GM23338 (cell line): ENCODE data around the gene AKT2. TPM values are rescaled to one million over a fixed set of nuclear protein-coding genes. Genes with fewer than 3 reads are reported as not detected.
A peak's percentile ranks its signal among the peaks of the same experiment; 100 is the strongest.

Experiments
- ATAC-seq: fragments of 200-7000 bp; cut with Tn5 transposase; 3 replicates; pipeline ENCODE4 v1.9.1; 2020
- DNase-seq: peaks from one replicate; pipeline ENCODE4 v3.0.0-alpha.2; 2015; ENCODE audit warnings: low spot score
- H2AFZ ChIP-seq: fragments of 200-600 bp; sonication (generic); 2 replicates; pipeline ENCODE4 v1.8.0; 2016; ENCODE audit warnings: antibody characterized with exemption, mild to moderate bottlenecking, moderate library complexity
- H3F3A ChIP-seq: fragments of 200-600 bp; sonication (generic); replicated peaks from 2 replicates; pipeline ENCODE4 v1.8.0; 2017; ENCODE audit warnings: antibody characterized with exemption, mixed run types, low read depth
- H3K27ac ChIP-seq: fragments of 200-600 bp; sonication (generic); 2 replicates; pipeline ENCODE4 v1.6.1; 2016; ENCODE audit warnings: low read depth
- H3K27me3 ChIP-seq: fragments of 200-600 bp; sonication (generic); 2 replicates; pipeline ENCODE4 v1.8.0; 2016; ENCODE audit warnings: mild to moderate bottlenecking, mixed run types, moderate library complexity; ENCODE audit not compliant: insufficient read depth
- H3K36me3 ChIP-seq: fragments of 200-600 bp; sonication (generic); 2 replicates; pipeline ENCODE4 v1.8.0; 2016; ENCODE audit warnings: mild to moderate bottlenecking; ENCODE audit not compliant: insufficient read depth
- H3K4me1 ChIP-seq: fragments of 200-600 bp; sonication (generic); 2 replicates; pipeline ENCODE4 v1.8.0; 2016; ENCODE audit warnings: mild to moderate bottlenecking, moderate library complexity; ENCODE audit not compliant: insufficient read depth
- H3K4me2 ChIP-seq: fragments of 200-600 bp; sonication (generic); 2 replicates; pipeline ENCODE4 v1.7.1; 2017; ENCODE audit warnings: mixed run types
- H3K4me3 ChIP-seq: fragments of 200-600 bp; sonication (generic); 2 replicates; pipeline ENCODE4 v1.6.1; 2016; ENCODE audit warnings: mixed run types
- H3K79me2 ChIP-seq: fragments of 200-600 bp; sonication (generic); replicated peaks from 2 replicates; pipeline ENCODE4 v1.8.0; 2017; ENCODE audit warnings: mild to moderate bottlenecking; ENCODE audit not compliant: insufficient read depth
- H3K9me2 ChIP-seq: fragments of 200-600 bp; sonication (generic); 2 replicates; pipeline ENCODE4 v1.8.0; 2017; ENCODE audit not compliant: insufficient read depth
- H4K20me1 ChIP-seq: fragments of 200-600 bp; sonication (generic); replicated peaks from 2 replicates; pipeline ENCODE4 v1.8.0; 2017; ENCODE audit warnings: mild to moderate bottlenecking; ENCODE audit not compliant: insufficient read depth
- H3K27ac Mint-ChIP-seq: 2 replicates; pipeline ENCODE4 v1.8.0; 2020; ENCODE audit warnings: inconsistent platforms, mild to moderate bottlenecking, moderate library complexity, mixed read lengths
- H3K27me3 Mint-ChIP-seq: 3 replicates; pipeline ENCODE4 v1.8.0; 2022; ENCODE audit warnings: low read depth, mild to moderate bottlenecking, moderate library complexity, mixed read lengths, inconsistent platforms; ENCODE audit not compliant: insufficient read depth, poor library complexity
- H3K36me3 Mint-ChIP-seq: 3 replicates; pipeline ENCODE4 v1.8.0; 2021; ENCODE audit warnings: low read depth, mild to moderate bottlenecking, inconsistent platforms, moderate library complexity, mixed read lengths
- H3K4me1 Mint-ChIP-seq: 3 replicates; pipeline ENCODE4 v1.8.0; 2020; ENCODE audit warnings: mild to moderate bottlenecking, inconsistent platforms, mixed read lengths
- H3K4me3 Mint-ChIP-seq: 3 replicates; pipeline ENCODE4 v1.8.0; 2021; ENCODE audit warnings: moderate library complexity, mild to moderate bottlenecking, inconsistent platforms, mixed read lengths
- H3K9me3 Mint-ChIP-seq: 3 replicates; pipeline ENCODE4 v1.8.0; 2020; ENCODE audit warnings: moderate library complexity, mild to moderate bottlenecking, inconsistent platforms, mixed read lengths
- CREB1 ChIP-seq: fragments of 250-450 bp; sonication (Bioruptor Pico); IDR thresholded peaks from 2 replicates; pipeline ENCODE4 v1.5.0; 2020; ENCODE audit warnings: low read depth, mild to moderate bottlenecking, moderate library complexity
- EZH2 ChIP-seq: fragments of 200-600 bp; sonication (generic); IDR thresholded peaks from one replicate; pipeline ENCODE4 v1.8.0; 2017; ENCODE audit warnings: antibody characterized with exemption, mild to moderate bottlenecking, low read depth; ENCODE audit not compliant: unreplicated experiment
- JUNB ChIP-seq: IDR thresholded peaks from one replicate; pipeline ENCODE4 v1.6.1; 2016; ENCODE audit warnings: antibody characterized with exemption; ENCODE audit not compliant: unreplicated experiment
- POLR2AphosphoS5 ChIP-seq: IDR thresholded peaks from 2 replicates; pipeline ENCODE4 v1.6.1; 2016; ENCODE audit warnings: antibody characterized with exemption, low read depth
- ZNF114 ChIP-seq: fragments of 250-450 bp; sonication (Bioruptor Pico); IDR thresholded peaks from 2 replicates; pipeline ENCODE4 v1.5.0; 2020; ENCODE audit warnings: mild to moderate bottlenecking, moderate library complexity
- ZNF331 ChIP-seq: fragments of 250-450 bp; sonication (Bioruptor Pico); IDR thresholded peaks from 2 replicates; pipeline ENCODE4 v1.5.0; 2020; ENCODE audit warnings: low read depth, mild to moderate bottlenecking, moderate library complexity
- polyA plus RNA-seq: library from polyadenylated mRNA; unstranded; fragments of >200 nt; fragmentation: Nextera tagmentation; extraction: Ambion mirVana; gene quantifications from 2 replicates; pipeline ENCODE4 v1.2.1, GENCODE V29; 2016
- total RNA-seq: library from RNA; depleted of rRNA; stranded (reverse); fragments of >200 nt; shearing (Covaris generic); gene quantifications from 2 replicates; pipeline ENCODE4 v1.2.3, GENCODE V29; 2014
- TF ChIP-seq, protein P1 (sequence below), 2 experiments: fragments of 200-600 bp in 1 of 2; sonication (generic) in 1 of 2; conservative IDR thresholded peaks; 2 replicates each; pipeline versions ENCODE4 v1.5.1 to v1.6.1; 2016 to 2017; ENCODE audit warnings: antibody characterized with exemption in 2 of 2, low read depth in 2 of 2, mild to moderate bottlenecking in 2 of 2, moderate library complexity in 1 of 2
- TF ChIP-seq, protein P2 (sequence below): fragments of 250-450 bp; sonication (Bioruptor Pico); IDR thresholded peaks from 2 replicates; pipeline ENCODE4 v1.5.0; 2020; ENCODE audit warnings: mild to moderate bottlenecking, moderate library complexity
- TF ChIP-seq, protein P3 (sequence below): IDR thresholded peaks from 2 replicates; pipeline ENCODE4 v1.6.1; 2016; ENCODE audit warnings: antibody characterized with exemption

Gene AKT2
- total and polyA plus RNA-seq, 2 experiments from 2014 or later: 17.6 to 123 TPM

DNA sequence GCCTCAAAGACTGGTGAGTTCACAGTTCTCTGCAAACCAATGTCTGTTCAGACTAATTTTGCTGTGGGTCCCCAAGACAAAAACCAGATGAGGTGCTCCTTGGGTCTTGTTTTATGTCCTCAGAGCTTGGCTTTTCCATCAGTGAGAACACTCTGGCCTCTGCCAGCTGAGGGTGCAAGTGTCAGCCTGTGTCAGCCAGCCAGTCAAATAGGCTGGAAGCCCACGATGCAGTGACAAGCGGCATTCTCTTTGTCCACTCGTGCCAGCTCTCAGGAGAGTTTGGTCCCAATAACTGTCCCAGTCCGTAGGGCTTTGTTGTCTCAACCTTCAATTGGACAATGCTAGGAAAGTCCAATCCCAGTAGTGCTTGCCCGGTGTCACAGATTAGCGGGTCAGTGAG is 9.4 kb upstream of the AKT2 start:
- DNase-seq (no peak), ATAC-seq (no peak)
- Mint-ChIP-seq H3K4me1 (peaks cover 5% of the 10 kb centered on the region), H3K27me3 (no peaks in the 10 kb centered on the region), H3K4me3 (no peak overlapping the region), H3K9me3 (no peaks in the 10 kb centered on the region), H3K27ac (no peak overlapping the region), H3K36me3 (no peaks in the 10 kb centered on the region)
- H3F3A ChIP-seq: no peaks in the 10 kb centered on the region
- H3K79me2 ChIP-seq: no peaks in the 10 kb centered on the region
- no peaks in the 10 kb centered on the region for H3K4me1 ChIP-seq
- H3K4me2 ChIP-seq: no peak overlapping the region
- H3K4me3 ChIP-seq: no peak overlapping the region
- H2AFZ ChIP-seq: 0 out of 2 replicates have a peak overlapping the region, but pooled peaks have one; percentile 56
- no peak for TF ChIP-seq ZNF114 (CRISPR knock-in tag)
- TF ChIP-seq JUNB: no peak
- TF ChIP-seq, protein P1, sequence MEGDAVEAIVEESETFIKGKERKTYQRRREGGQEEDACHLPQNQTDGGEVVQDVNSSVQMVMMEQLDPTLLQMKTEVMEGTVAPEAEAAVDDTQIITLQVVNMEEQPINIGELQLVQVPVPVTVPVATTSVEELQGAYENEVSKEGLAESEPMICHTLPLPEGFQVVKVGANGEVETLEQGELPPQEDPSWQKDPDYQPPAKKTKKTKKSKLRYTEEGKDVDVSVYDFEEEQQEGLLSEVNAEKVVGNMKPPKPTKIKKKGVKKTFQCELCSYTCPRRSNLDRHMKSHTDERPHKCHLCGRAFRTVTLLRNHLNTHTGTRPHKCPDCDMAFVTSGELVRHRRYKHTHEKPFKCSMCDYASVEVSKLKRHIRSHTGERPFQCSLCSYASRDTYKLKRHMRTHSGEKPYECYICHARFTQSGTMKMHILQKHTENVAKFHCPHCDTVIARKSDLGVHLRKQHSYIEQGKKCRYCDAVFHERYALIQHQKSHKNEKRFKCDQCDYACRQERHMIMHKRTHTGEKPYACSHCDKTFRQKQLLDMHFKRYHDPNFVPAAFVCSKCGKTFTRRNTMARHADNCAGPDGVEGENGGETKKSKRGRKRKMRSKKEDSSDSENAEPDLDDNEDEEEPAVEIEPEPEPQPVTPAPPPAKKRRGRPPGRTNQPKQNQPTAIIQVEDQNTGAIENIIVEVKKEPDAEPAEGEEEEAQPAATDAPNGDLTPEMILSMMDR (conservative IDR thresholded peaks at IDR 0.05; ENCODE audit: low read depth in 2 of 2): no peak
- TF ChIP-seq CREB1 (CRISPR knock-in tag): no peak
- TF ChIP-seq, protein P2, sequence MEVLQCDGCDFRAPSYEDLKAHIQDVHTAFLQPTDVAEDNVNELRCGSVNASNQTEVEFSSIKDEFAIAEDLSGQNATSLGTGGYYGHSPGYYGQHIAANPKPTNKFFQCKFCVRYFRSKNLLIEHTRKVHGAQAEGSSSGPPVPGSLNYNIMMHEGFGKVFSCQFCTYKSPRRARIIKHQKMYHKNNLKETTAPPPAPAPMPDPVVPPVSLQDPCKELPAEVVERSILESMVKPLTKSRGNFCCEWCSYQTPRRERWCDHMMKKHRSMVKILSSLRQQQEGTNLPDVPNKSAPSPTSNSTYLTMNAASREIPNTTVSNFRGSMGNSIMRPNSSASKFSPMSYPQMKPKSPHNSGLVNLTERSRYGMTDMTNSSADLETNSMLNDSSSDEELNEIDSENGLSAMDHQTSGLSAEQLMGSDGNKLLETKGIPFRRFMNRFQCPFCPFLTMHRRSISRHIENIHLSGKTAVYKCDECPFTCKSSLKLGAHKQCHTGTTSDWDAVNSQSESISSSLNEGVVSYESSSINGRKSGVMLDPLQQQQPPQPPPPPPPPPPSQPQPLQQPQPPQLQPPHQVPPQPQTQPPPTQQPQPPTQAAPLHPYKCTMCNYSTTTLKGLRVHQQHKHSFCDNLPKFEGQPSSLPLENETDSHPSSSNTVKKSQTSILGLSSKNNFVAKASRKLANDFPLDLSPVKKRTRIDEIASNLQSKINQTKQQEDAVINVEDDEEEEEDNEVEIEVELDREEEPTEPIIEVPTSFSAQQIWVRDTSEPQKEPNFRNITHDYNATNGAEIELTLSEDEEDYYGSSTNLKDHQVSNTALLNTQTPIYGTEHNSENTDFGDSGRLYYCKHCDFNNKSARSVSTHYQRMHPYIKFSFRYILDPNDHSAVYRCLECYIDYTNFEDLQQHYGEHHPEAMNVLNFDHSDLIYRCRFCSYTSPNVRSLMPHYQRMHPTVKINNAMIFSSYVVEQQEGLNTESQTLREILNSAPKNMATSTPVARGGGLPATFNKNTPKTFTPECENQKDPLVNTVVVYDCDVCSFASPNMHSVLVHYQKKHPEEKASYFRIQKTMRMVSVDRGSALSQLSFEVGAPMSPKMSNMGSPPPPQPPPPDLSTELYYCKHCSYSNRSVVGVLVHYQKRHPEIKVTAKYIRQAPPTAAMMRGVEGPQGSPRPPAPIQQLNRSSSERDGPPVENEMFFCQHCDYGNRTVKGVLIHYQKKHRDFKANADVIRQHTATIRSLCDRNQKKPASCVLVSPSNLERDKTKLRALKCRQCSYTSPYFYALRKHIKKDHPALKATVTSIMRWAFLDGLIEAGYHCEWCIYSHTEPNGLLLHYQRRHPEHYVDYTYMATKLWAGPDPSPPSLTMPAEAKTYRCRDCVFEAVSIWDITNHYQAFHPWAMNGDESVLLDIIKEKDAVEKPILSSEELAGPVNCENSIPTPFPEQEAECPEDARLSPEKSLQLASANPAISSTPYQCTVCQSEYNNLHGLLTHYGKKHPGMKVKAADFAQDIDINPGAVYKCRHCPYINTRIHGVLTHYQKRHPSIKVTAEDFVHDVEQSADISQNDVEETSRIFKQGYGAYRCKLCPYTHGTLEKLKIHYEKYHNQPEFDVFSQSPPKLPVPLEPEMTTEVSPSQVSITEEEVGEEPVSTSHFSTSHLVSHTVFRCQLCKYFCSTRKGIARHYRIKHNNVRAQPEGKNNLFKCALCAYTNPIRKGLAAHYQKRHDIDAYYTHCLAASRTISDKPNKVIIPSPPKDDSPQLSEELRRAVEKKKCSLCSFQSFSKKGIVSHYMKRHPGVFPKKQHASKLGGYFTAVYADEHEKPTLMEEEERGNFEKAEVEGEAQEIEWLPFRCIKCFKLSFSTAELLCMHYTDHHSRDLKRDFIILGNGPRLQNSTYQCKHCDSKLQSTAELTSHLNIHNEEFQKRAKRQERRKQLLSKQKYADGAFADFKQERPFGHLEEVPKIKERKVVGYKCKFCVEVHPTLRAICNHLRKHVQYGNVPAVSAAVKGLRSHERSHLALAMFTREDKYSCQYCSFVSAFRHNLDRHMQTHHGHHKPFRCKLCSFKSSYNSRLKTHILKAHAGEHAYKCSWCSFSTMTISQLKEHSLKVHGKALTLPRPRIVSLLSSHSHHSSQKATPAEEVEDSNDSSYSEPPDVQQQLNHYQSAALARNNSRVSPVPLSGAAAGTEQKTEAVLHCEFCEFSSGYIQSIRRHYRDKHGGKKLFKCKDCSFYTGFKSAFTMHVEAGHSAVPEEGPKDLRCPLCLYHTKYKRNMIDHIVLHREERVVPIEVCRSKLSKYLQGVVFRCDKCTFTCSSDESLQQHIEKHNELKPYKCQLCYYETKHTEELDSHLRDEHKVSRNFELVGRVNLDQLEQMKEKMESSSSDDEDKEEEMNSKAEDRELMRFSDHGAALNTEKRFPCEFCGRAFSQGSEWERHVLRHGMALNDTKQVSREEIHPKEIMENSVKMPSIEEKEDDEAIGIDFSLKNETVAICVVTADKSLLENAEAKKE (CRISPR knock-in tag): no peak
- TF ChIP-seq EZH2: no peak
- no peak for TF ChIP-seq ZNF331 (CRISPR knock-in tag)
- TF ChIP-seq POLR2AphosphoS5: no peak
- TF ChIP-seq, protein P3, sequence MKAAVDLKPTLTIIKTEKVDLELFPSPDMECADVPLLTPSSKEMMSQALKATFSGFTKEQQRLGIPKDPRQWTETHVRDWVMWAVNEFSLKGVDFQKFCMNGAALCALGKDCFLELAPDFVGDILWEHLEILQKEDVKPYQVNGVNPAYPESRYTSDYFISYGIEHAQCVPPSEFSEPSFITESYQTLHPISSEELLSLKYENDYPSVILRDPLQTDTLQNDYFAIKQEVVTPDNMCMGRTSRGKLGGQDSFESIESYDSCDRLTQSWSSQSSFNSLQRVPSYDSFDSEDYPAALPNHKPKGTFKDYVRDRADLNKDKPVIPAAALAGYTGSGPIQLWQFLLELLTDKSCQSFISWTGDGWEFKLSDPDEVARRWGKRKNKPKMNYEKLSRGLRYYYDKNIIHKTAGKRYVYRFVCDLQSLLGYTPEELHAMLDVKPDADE: no peak
- H3K36me3 ChIP-seq: no peaks in the 10 kb centered on the region
- no peaks in the 10 kb centered on the region for H3K9me2 ChIP-seq
- no peaks in the 10 kb centered on the region for H4K20me1 ChIP-seq
- H3K27me3 ChIP-seq: no peaks in the 10 kb centered on the region
- 0 out of 2 replicates have a peak overlapping the region, but pooled peaks have one; percentile 32 for H3K27ac ChIP-seq
